GM12873 (cell line): ENCODE measurements around the gene GLS.

ENCODE experiments used
- CTCF ChIP-seq: IDR thresholded peaks from 2 replicates; pipeline ENCODE4 v1.5.1; 2012; ENCODE audit warnings: low read depth, mild to moderate bottlenecking, moderate library complexity, low read length, control low read depth; ENCODE audit not compliant: insufficient read depth; ENCODE audit errors: missing control alignments

The GLS gene

GRCh38 chr2:190838492-190838910, 42.1 kb upstream of the GLS start:
- no peak for TF ChIP-seq CTCF

- no peak for TF ChIP-seq CTCF
Measured at GRCh38 chr2:190840569-190841172, 40.0 kb upstream of the GLS start.

- no peak for TF ChIP-seq CTCF
Measured at GRCh38 chr2:190841707-190842505, 38.7 kb upstream of the GLS start.

- TF ChIP-seq CTCF, result no peak
Measured at GRCh38 chr2:190842606-190843104, 38.0 kb upstream of the GLS start.

GRCh38 chr2:190843890-190844699, 36.5 kb upstream of the GLS start:
- TF ChIP-seq CTCF, result no peak

- TF ChIP-seq CTCF, result no peak
Measured at GRCh38 chr2:190844700-190845401, 35.8 kb upstream of the GLS start.
